GM18868 (cell line): ENCODE measurements around the gene PDE4D.

Experiments used
- ATAC-seq: cut with Tn5 transposase; IDR thresholded peaks from one replicate; pipeline ENCODE4 v1.9.1; 2021; ENCODE audit warnings: mild to moderate bottlenecking, moderate library complexity; ENCODE audit not compliant: unreplicated experiment

The PDE4D gene

GRCh38 chr5:59100875-59101274 is 792.7 kb downstream of the PDE4D start:
- no peak for ATAC-seq

GRCh38 chr5:59099995-59100345 is 793.6 kb downstream of the PDE4D start:
- ATAC-seq: no peak

- ATAC-seq: peak; percentile 80
These were observed 794.1 kb downstream of the PDE4D start for GRCh38 chr5:59099270-59099994.

GRCh38 chr5:59098743-59099142 is 794.8 kb downstream of the PDE4D start:
- ATAC-seq: no peak

GRCh38 chr5:59097712-59098111 is 795.8 kb downstream of the PDE4D start:
- no peak for ATAC-seq

- ATAC-seq: no peak
These were observed 796.4 kb downstream of the PDE4D start for GRCh38 chr5:59097116-59097515.

GRCh38 chr5:59095480-59095879 is 798.0 kb downstream of the PDE4D start:
- ATAC-seq: no peak

- ATAC-seq: no peak
These were observed 798.7 kb downstream of the PDE4D start for GRCh38 chr5:59094864-59095263.

GRCh38 chr5:59093329-59093728 is 800.2 kb downstream of the PDE4D start:
- no peak for ATAC-seq

GRCh38 chr5:59092758-59093157 is 800.8 kb downstream of the PDE4D start:
- no peak for ATAC-seq

GRCh38 chr5:59091965-59092364 is 801.6 kb downstream of the PDE4D start:
- ATAC-seq: no peak

GRCh38 chr5:59090323-59090722 is 803.2 kb downstream of the PDE4D start:
- ATAC-seq: no peak

GRCh38 chr5:59089767-59090166 is 803.8 kb downstream of the PDE4D start:
- no peak for ATAC-seq

GRCh38 chr5:59088546-59088945 is 805.0 kb downstream of the PDE4D start:
- ATAC-seq: no peak

- no peak for ATAC-seq
These were observed 807.5 kb downstream of the PDE4D start for GRCh38 chr5:59086024-59086423.

GRCh38 chr5:59081693-59082092 is 811.8 kb downstream of the PDE4D start:
- ATAC-seq: no peak

- no peak for ATAC-seq
These were observed 813.6 kb downstream of the PDE4D start for GRCh38 chr5:59079622-59080620.

GRCh38 chr5:59071755-59072549 is 821.6 kb downstream of the PDE4D start:
- no peak for ATAC-seq

- no peak for ATAC-seq
These were observed 824.0 kb downstream of the PDE4D start for GRCh38 chr5:59069438-59070079.

- no peak for ATAC-seq
These were observed 825.4 kb downstream of the PDE4D start for GRCh38 chr5:59067956-59068656.
